Astrocyte of the spinal cord (primary cell): ENCODE measurements around the gene TRPV5.

Experiments
- DNase-seq: peaks from one replicate; pipeline ENCODE4 v3.0.0; 2011; ENCODE audit warnings: low read depth, low spot score
- H3K4me3 ChIP-seq: 2 replicates; pipeline ENCODE4 v1.5.1; 2011; ENCODE audit warnings: low read depth, mild to moderate bottlenecking, low read length, moderate library complexity
- in situ Hi-C: cut with HindIII; loops from 2 replicates; pipeline ENCODE4 v1.10.0; 2017; ENCODE audit warnings: low sequenced_read_pairs
- TF ChIP-seq, protein P1 (sequence below): IDR thresholded peaks from 2 replicates; pipeline ENCODE4 v1.5.1; 2012; ENCODE audit warnings: low read depth, mild to moderate bottlenecking, low read length, inconsistent platforms

TRPV5 gene

DNA sequence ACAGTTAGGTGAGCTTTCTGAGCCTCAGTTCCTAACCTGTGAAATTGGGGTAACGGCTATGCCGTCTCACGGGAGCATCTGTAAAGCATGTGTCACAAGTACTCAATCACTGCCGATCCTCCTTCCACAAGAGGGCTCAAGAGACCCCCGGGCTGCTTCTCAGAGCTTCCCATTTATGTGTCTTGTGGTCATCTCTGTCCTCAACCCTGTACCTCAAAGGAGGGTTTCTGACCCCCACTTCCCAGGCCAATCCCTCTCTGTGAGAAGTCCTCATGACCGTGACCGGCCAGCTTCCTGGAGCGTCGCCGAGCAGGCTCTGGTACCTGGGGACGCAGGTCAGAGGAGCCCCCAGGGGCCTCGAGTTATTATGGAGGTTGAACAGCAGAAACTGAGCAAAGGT is 510 bp upstream of the TRPV5 start:
- DNase-seq = no peak
- TF ChIP-seq, protein P1, sequence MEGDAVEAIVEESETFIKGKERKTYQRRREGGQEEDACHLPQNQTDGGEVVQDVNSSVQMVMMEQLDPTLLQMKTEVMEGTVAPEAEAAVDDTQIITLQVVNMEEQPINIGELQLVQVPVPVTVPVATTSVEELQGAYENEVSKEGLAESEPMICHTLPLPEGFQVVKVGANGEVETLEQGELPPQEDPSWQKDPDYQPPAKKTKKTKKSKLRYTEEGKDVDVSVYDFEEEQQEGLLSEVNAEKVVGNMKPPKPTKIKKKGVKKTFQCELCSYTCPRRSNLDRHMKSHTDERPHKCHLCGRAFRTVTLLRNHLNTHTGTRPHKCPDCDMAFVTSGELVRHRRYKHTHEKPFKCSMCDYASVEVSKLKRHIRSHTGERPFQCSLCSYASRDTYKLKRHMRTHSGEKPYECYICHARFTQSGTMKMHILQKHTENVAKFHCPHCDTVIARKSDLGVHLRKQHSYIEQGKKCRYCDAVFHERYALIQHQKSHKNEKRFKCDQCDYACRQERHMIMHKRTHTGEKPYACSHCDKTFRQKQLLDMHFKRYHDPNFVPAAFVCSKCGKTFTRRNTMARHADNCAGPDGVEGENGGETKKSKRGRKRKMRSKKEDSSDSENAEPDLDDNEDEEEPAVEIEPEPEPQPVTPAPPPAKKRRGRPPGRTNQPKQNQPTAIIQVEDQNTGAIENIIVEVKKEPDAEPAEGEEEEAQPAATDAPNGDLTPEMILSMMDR = no peak
- H3K4me3 ChIP-seq = no peak overlapping the region
- in situ Hi-C loops = no loop called here

DNA sequence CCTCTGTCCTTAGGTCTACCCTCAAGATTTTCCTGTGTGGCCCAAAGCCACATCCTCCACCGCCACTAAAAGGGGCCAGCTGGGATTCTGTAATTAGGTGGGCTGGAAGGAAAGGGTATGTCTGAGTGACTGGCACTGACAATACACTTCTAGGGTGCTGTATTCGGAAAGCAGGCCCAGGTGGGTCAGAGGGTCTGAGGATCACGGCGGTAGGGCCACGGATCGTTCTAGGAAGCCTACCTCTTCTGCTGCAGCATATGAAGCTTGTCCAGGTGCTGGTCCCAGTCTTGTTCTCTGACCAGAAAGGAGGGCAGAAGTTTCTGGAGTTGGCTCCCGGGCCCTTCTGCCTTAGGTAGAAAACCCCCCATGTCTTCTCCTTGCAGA is 462 bp downstream of the TRPV5 start:
- DNase-seq = no peak
- in situ Hi-C loops = no loop called here
- no peak overlapping the region for H3K4me3 ChIP-seq
- TF ChIP-seq, protein P1 = no peak

DNA sequence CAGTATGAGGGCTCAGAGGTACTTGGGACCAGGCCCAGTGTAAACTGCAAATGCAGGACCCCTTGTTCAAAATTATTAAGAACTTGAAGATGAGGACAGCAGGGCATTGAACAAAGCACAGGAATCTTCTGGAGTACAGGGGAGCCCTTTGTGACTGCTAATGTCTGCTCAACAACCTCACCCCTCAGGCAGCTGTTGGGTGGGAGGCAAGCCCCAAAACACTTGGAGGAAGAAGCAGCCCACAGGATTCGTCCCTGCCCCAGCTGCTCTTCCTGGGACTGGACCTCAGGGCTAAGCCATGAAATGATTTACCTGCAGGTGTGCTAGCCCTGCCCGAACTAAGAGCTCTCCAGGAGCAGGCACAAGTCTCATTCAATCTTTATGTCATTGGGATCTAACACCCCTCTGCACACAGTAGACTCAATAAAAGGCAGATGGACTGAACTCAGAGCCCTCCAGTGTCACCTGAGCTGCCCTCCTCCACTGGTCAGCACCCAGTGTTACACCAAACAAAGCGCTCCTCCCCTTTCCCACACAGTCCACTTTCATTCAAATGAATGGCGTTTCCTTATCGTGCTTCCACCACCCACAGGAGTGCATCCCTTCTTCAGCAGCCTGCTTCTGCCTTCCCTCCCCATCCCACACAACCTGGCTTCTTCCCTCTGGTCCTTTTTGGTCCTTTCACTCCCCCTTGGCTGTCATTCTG is 1.0 kb downstream of the TRPV5 start:
- TF ChIP-seq, protein P1 = no peak
- DNase-seq = no peak
- in situ Hi-C loops = no loop called here
- H3K4me3 ChIP-seq = no peak overlapping the region

DNA sequence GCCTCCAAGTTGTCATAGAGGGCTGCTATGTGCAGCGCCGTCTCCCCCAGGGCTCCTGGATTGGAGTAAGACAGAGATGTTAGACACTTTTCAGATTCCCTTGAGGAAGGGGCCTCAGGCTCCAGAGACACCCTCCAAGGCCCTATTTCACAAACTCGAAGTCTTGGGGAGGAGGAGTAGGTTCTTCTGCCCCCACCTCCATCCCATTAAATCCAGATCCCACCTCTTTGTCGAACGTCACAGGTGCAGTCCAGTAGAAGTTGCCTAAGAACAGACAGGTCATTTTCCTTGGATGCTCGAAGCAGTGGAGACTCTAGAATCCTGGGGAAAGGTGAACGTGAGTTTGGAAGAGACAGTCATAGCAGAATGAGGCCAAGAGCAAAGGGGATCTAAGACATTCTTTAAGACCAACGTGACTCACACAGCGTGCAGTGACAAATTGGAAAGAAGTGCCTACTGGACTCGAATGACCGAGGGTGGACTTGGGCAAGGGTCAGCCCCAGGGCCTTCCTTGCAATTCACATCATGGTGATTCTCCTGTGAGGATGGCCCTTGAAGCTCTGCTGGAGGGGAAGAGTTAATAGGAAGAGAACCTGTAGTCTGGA is 3.3 kb downstream of the TRPV5 start:
- H3K4me3 ChIP-seq = no peak overlapping the region
- in situ Hi-C loops = no loop called here
- TF ChIP-seq, protein P1 = no peak
- no peak for DNase-seq

DNA sequence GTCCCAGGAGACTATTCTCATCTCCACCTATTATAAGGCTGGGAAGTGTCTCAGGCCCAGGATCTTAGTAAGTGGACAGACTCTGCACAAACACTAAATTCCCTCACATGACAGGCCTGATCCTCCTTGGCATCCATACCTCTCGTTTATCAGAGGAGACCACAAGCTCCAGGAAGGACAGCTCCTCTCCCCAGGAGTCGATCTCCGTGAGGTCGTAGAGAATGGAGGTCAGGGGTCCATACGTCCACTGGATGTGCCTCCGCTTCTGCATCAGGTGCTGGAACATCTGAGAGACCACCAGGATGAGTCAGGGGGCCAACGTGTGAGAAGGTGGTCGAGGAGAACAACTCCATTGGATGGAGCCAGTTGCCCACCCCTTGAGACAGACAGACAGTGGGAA is 5.6 kb downstream of the TRPV5 start:
- in situ Hi-C loops = no loop called here
- H3K4me3 ChIP-seq = no peak overlapping the region
- no peak for DNase-seq
- TF ChIP-seq, protein P1 = no peak

DNA sequence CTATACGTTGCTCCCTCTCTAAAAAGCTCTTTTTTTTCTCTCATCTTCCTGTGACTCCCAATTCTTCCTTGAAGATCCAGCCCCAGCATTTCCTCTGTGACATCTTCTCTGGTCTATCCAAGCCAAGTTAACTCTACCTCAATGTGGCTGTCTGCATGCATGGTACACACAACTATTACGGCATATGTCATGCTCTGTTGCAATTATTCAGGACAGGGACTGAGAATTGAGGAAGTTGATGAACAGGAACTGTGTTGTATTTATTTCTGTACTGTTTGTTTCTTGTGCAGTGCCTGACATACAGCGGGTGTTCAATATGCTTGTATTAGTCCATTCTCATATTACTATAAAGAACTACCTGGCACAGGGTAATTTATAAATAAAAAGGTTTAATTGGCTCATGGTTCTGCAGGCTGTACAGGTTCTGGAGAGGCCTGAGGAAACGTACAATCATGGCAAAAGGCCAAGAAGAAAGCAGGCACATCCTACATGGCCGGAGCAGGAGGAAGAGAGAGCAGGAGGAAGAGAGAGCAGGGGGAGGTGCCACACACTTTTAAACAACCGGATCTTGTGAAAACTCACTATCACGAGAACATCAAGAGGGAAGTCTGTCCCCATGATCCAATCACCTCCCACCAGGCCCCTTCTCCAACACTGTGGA is 6.3 kb downstream of the TRPV5 start:
- DNase-seq = no peak
- TF ChIP-seq, protein P1 = no peak
- in situ Hi-C loops = no loop called here
- no peak overlapping the region for H3K4me3 ChIP-seq
